Aorta (tissue), 5 donors: Measurements from ENCODE around the gene TENM4. TPM values are rescaled to one million over a fixed set of nuclear protein-coding genes. Genes with fewer than 3 reads are reported as not detected.

Source experiments
- ATAC-seq: fragments of 200-7000 bp; cut with Tn5 transposase; one replicate; pipeline ENCODE4 v1.9.1; 2022; ENCODE audit warnings: moderate library complexity; ENCODE audit not compliant: low FRiP score
- DNase-seq, 2 donors: peaks; one replicate each; pipeline ENCODE4 v3.0.0-alpha.2; 2020
- H3K27ac ChIP-seq, 2 donors: one replicate each; pipeline ENCODE4 v1.5.1; 2013; ENCODE audit warnings: low read length in 2 of 2, mild to moderate bottlenecking in 2 of 2, moderate library complexity in 2 of 2, control low read depth in 1 of 2, inconsistent platforms in 1 of 2, low read depth in 1 of 2
- H3K27me3 ChIP-seq, 2 donors: one replicate each; pipeline ENCODE4 v1.6.1; 2013; ENCODE audit warnings: control low read depth in 1 of 2, low read length in 1 of 2, mild to moderate bottlenecking in 1 of 2, moderate library complexity in 1 of 2; ENCODE audit not compliant: insufficient read depth in 2 of 2, control insufficient read depth in 1 of 2
- H3K36me3 ChIP-seq, 2 donors: one replicate each; pipeline ENCODE4 v1.6.1; 2013; ENCODE audit warnings: control low read depth in 1 of 2, low read length in 1 of 2, mild to moderate bottlenecking in 1 of 2; ENCODE audit not compliant: insufficient read depth in 2 of 2, control insufficient read depth in 1 of 2
- H3K4me1 ChIP-seq, 2 donors: one replicate each; pipeline ENCODE4 v1.6.1; 2013; ENCODE audit warnings: low read length in 2 of 2, control low read depth in 1 of 2, mild to moderate bottlenecking in 1 of 2, moderate library complexity in 1 of 2; ENCODE audit not compliant: insufficient read depth in 2 of 2, control insufficient read depth in 1 of 2
- H3K4me3 ChIP-seq, 2 donors: one replicate each; pipeline ENCODE4 v1.5.1; 2013; ENCODE audit warnings: low read length in 2 of 2, control low read depth in 1 of 2, mild to moderate bottlenecking in 1 of 2
- H3K9me3 ChIP-seq: one replicate; pipeline ENCODE4 v1.6.1; 2013; ENCODE audit warnings: mild to moderate bottlenecking, low read length; ENCODE audit not compliant: control insufficient read depth
- WGBS, 2 donors: extraction: QIAGEN DNeasy Blood & Tissue Kit; methylation state at CpG; one replicate each; pipeline ENCODE4 v1.1.7; 2013; 5-methylcytosine and 5-hydroxymethylcytosine counted together
- intact Hi-C, 2 donors: fragments of 100-400 bp; cut with DNase I; formaldehyde crosslinking; loops; one replicate each; pipeline versions ENCODE4 v1.14.2 to v1.15.0; 2022
- polyA plus RNA-seq, 2 donors: library from polyadenylated mRNA; stranded (reverse); fragments of 200-250 nt; gene quantifications; one replicate each; pipeline ENCODE4 v1.2.3, GENCODE V29; 2013
- total RNA-seq, 2 donors: library from RNA; stranded (reverse); fragmentation: NEBNext Ultra II Directional; extraction: Animal tissue kit (Norgen Biotek cat#: 25700); gene quantifications; one replicate each; pipeline ENCODE4 v1.2.1, GENCODE V29; 2021
- donor health status: healthy with polysubstance abuse.
- donor health status: Bipolar disorder and iron deficiency.
- donor health status: DM: no; HTN: no; CAD: no.
- donor health status: DM: no; HTN: no; CAD: no.
- donor health status: DM: yes; HTN: yes; CAD: no.

Gene TENM4
- total and polyA plus RNA-seq, 4 donors, result 0.20 to 9.1 (median 2.5) TPM

GRCh38 chr11:79049741-79050179, 391.1 kb downstream of the TENM4 start:
- no peaks in the 10 kb centered on the region for H3K4me1 ChIP-seq
- no peak overlapping the region for H3K4me3 ChIP-seq
- DNase-seq (no peak), ATAC-seq (no peak)
- intact Hi-C loops, result no loop called here
- no peaks in the 10 kb centered on the region for H3K27me3 ChIP-seq
- 96 to 98% methylated on average over 4 of the region's 4 CpGs for WGBS, 2 donors
- no peaks in the 10 kb centered on the region for H3K36me3 ChIP-seq
- no peaks in the 10 kb centered on the region for H3K9me3 ChIP-seq
- no peak overlapping the region for H3K27ac ChIP-seq

- WGBS, 2 donors, result 97% methylated on average over 1 of the region's 1 CpG
- no peaks in the 10 kb centered on the region for H3K4me1 ChIP-seq
These were observed 392.9 kb downstream of the TENM4 start for GRCh38 chr11:79047980-79048379.

DNA sequence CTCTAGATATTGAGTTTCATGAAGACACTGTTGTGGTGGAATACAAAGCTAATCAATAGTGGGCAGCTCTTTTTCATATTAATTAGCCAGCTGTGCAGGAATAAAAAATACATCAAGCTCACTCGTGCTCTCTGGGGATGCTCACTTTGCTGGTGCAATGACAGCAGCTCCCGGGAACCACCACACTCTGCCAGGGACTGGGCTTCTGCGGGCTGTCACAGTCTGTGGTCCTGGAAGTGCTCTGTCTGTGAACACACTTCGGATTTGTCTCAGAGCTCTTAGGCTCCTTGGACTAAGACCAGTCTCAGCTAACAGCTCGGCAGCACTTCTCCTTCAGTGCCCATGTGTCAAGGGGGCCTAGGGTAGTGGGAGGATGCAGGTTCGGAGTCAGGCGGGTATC, 393.5 kb downstream of the TENM4 start:
- DNase-seq (no peak), ATAC-seq (no peak)
- Histone ChIP-seq H3K27me3 (no peaks in the 10 kb centered on the region), H3K4me1 (no peaks in the 10 kb centered on the region), H3K9me3 (no peaks in the 10 kb centered on the region), H3K27ac (no peak overlapping the region), H3K36me3 (no peaks in the 10 kb centered on the region), H3K4me3 (no peak overlapping the region)
- intact Hi-C loops, result no loop called here
- WGBS, 2 donors, result 86 to 87% methylated on average over 7 of the region's 7 CpGs

More at GRCh38 chr11:79047980-79048379, 392.9 kb downstream of the TENM4 start:
- Histone ChIP-seq H3K36me3 (no peaks in the 10 kb centered on the region), H3K4me3 (no peak overlapping the region), H3K27me3 (no peaks in the 10 kb centered on the region), H3K9me3 (no peaks in the 10 kb centered on the region), H3K27ac (no peak overlapping the region)
- ATAC-seq, result no peak
- no peak for DNase-seq
- intact Hi-C loops, result no loop called here

DNA sequence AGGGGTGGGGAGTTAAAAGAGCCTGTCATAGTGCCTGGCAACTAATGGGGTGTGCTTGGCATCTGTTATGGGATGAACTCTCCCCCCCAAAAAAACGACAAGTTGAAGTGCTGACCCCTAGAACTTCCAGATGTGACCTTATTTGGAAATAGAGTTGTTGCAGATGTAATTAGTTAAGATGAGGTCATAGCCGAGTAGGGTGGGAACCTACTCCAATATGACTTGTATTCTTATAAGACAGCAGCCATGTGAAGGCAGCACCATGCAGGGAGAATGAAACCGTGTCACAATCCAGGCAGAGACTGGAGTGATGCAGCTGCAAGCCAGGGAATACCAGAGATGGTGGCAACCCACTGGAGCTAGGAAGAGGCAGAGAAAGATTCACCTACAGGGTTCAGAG, 394.5 kb downstream of the TENM4 start:
- Histone ChIP-seq H3K27me3 (no peaks in the 10 kb centered on the region), H3K9me3 (no peaks in the 10 kb centered on the region), H3K36me3 (no peaks in the 10 kb centered on the region), H3K27ac (no peak overlapping the region), H3K4me3 (no peak overlapping the region), H3K4me1 (no peaks in the 10 kb centered on the region)
- intact Hi-C loops, result no loop called here
- ATAC-seq, result no peak
- WGBS, 2 donors, result 80 to 83% methylated on average over 3 of the region's 3 CpGs
- no peak for DNase-seq

- no peaks in the 10 kb centered on the region for H3K36me3 ChIP-seq
- no peak for ATAC-seq
- no peaks in the 10 kb centered on the region for H3K4me1 ChIP-seq
- no peak overlapping the region for H3K27ac ChIP-seq
- no peak for DNase-seq
- WGBS, 2 donors, result 84 to 90% methylated on average over 6 of the region's 6 CpGs
- H3K9me3 ChIP-seq, result no peaks in the 10 kb centered on the region
- intact Hi-C loops, result no loop called here
- no peaks in the 10 kb centered on the region for H3K27me3 ChIP-seq
- no peak overlapping the region for H3K4me3 ChIP-seq
These were observed 395.0 kb downstream of the TENM4 start for GRCh38 chr11:79045800-79046304.

DNA sequence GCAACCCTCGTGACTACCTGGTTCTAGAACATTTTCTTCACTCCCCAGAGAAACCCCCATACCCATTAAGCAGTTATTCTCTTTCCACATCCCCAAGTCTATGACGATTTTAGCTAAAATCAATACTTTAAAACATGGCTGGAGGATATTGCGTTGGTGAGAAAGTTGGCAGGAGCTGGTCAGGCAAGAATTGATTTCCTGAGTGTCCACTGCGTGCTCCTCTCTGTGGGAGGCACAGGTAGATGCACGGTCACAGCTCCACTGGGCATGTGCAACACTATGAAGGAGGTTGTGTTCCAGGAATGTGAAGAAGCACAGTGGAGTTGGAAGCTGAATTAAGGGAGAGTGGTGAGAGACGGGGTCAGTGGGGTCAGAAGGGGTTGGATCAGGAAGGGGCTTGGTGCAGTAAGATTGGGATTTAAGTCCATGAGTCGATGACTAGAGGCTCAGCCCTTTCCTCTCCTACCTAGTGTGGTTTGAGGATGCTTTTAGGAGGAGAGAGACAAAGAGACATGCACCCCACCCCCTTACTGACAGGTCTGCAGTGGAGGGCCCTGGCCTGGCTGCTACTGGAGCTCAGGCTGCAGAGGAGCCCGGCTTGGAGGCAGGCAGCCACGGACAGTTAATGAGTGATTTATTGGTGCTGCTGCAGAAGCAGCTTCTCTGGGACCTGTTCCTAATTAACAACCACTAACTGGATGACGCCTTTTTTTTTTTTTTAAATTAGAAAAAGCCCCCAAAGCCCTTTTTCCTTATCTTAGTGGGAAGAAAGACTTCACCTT, 395.6 kb downstream of the TENM4 start:
- Histone ChIP-seq H3K27me3 (no peaks in the 10 kb centered on the region), H3K4me3 (no peak overlapping the region), H3K9me3 (peaks cover under 1% of the 10 kb centered on the region), H3K36me3 (no peaks in the 10 kb centered on the region), H3K27ac (no peak overlapping the region), H3K4me1 (no peaks in the 10 kb centered on the region)
- ATAC-seq, result no peak
- intact Hi-C loops, result no loop called here
- DNase-seq, result no peak
- 87 to 90% methylated on average over 10 of the region's 10 CpGs for WGBS, 2 donors

- intact Hi-C loops, result no loop called here
- Histone ChIP-seq H3K4me3 (no peak overlapping the region), H3K9me3 (peaks cover 1% of the 10 kb centered on the region), H3K27me3 (no peaks in the 10 kb centered on the region), H3K4me1 (no peaks in the 10 kb centered on the region), H3K36me3 (no peaks in the 10 kb centered on the region), H3K27ac (no peak overlapping the region)
- no peak for ATAC-seq
- WGBS, 2 donors, result 93 to 96% methylated on average over 2 of the region's 2 CpGs
- no peak for DNase-seq
These were observed 396.6 kb downstream of the TENM4 start for GRCh38 chr11:79044201-79044600.

DNA sequence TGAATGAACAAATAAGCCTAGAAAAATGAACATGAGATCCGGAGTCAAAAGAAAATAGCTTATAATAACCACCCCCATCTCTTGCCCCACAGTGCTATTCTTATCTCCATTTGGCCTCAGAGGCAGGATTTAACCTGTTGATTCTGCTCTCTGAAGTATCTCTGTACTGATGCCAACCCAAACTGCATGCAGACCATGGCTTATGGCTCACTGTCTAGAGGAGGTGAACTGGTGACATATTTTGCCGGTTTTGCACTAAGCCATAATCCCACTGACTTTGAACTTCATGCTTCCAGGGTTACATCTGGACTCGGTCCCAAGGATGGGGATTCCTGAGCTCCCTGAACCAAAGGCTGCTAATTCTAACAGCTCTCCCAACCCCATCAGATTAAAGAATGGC, 397.1 kb downstream of the TENM4 start:
- no peaks in the 10 kb centered on the region for H3K27me3 ChIP-seq
- ATAC-seq (no peak), DNase-seq (no peak)
- H3K27ac ChIP-seq, result no peak overlapping the region
- H3K36me3 ChIP-seq, result no peaks in the 10 kb centered on the region
- WGBS, 2 donors, result 18 to 22% methylated on average over 3 of the region's 3 CpGs
- H3K4me1 ChIP-seq, result no peaks in the 10 kb centered on the region
- intact Hi-C loops, result no loop called here
- no peak overlapping the region for H3K4me3 ChIP-seq
- H3K9me3 ChIP-seq, result peaks cover 1% of the 10 kb centered on the region

GRCh38 chr11:79042824-79043223, 398.0 kb downstream of the TENM4 start:
- DNase-seq (no peak), ATAC-seq (no peak)
- H3K27me3 ChIP-seq, result no peaks in the 10 kb centered on the region
- H3K4me1 ChIP-seq, result no peaks in the 10 kb centered on the region
- intact Hi-C loops, result no loop called here
- H3K9me3 ChIP-seq, result peaks cover 1% of the 10 kb centered on the region
- no peak overlapping the region for H3K4me3 ChIP-seq
- 95 to 100% methylated on average over 2 of the region's 2 CpGs for WGBS, 2 donors
- no peaks in the 10 kb centered on the region for H3K36me3 ChIP-seq
- H3K27ac ChIP-seq, result no peak overlapping the region
